Esophagus muscularis mucosa (tissue), 4 donors: ENCODE measurements around the gene CBLN3. TPM values are rescaled to one million over a fixed set of nuclear protein-coding genes. Genes with fewer than 3 reads are reported as not detected.

Experiments used
- DNase-seq: peaks from one replicate; pipeline ENCODE4 v3.0.0-alpha.2; 2017; ENCODE audit errors: extremely low spot score
- H3K27ac ChIP-seq, 4 donors: fragments of 200-600 bp; sonication (generic); replicated peaks in 1 of 4; 1 replicate in 3 of 4; 2 replicates in 1 of 4; pipeline ENCODE4 v1.5.1; 2016 to 2019; ENCODE audit warnings: mild to moderate bottlenecking in 1 of 4
- H3K27me3 ChIP-seq, 4 donors: fragments of 200-600 bp; sonication (generic); one replicate each; pipeline versions ENCODE4 v1.5.1 to v1.6.0; 2016 to 2019
- H3K36me3 ChIP-seq, 4 donors: fragments of 200-600 bp; sonication (generic); one replicate each; pipeline ENCODE4 v1.5.1; 2016 to 2019
- H3K4me1 ChIP-seq, 4 donors: fragments of 200-600 bp; sonication (generic); one replicate each; pipeline ENCODE4 v1.5.1; 2016 to 2019
- H3K4me3 ChIP-seq, 4 donors: fragments of 200-600 bp; sonication (generic); 1 replicate in 2 of 4; 2 replicates in 2 of 4; pipeline ENCODE4 v1.5.1; 2016 to 2019; ENCODE audit warnings: mild to moderate bottlenecking in 4 of 4, moderate library complexity in 1 of 4
- H3K9me3 ChIP-seq, 4 donors: fragments of 200-600 bp; sonication (generic); 1 replicate in 3 of 4; 2 replicates in 1 of 4; pipeline ENCODE4 v1.5.1; 2016 to 2019
- CTCF ChIP-seq, 3 experiments: fragments of 200-600 bp in 2 of 3; fragments of 450-650 bp in 1 of 3; sonication (generic) in 2 of 3; IDR thresholded peaks; one replicate each; pipeline ENCODE4 v1.5.1; 2017 to 2019; ENCODE audit warnings: antibody characterized with exemption in 3 of 3, mild to moderate bottlenecking in 2 of 3, moderate library complexity in 1 of 3
- EP300 ChIP-seq: sonication (generic); formaldehyde crosslinking; IDR thresholded peaks from one replicate; pipeline ENCODE4 v1.6.1; 2017; ENCODE audit warnings: antibody characterized with exemption
- POLR2A ChIP-seq: fragments of 450-650 bp; IDR thresholded peaks from one replicate; pipeline ENCODE4 v1.6.1; 2017; ENCODE audit warnings: antibody characterized with exemption, moderate library complexity, mild to moderate bottlenecking, low read depth
- POLR2AphosphoS5 ChIP-seq, 2 donors: sonication (generic); formaldehyde crosslinking; IDR thresholded peaks; one replicate each; pipeline ENCODE4 v1.6.1; 2017; ENCODE audit warnings: antibody characterized with exemption in 2 of 2
- WGBS: methylation state at CpG from one replicate; pipeline ENCODE4 v1.1.5; 2018; 5-methylcytosine and 5-hydroxymethylcytosine counted together
- intact Hi-C: fragments of 100-400 bp; cut with DNase I; formaldehyde crosslinking; loops from one replicate; pipeline ENCODE4 v1.15.1; 2023
- total RNA-seq, 4 donors: library from RNA; depleted of rRNA; stranded (reverse); fragments of >200 nt; gene quantifications; one replicate each; pipeline versions ENCODE4 v1.1.0 to v1.2.1, GENCODE V29; 2016

The CBLN3 gene
- total RNA-seq, 4 donors from 2014 or later, result 1.2 to 2.2 (median 1.9) TPM

DNA sequence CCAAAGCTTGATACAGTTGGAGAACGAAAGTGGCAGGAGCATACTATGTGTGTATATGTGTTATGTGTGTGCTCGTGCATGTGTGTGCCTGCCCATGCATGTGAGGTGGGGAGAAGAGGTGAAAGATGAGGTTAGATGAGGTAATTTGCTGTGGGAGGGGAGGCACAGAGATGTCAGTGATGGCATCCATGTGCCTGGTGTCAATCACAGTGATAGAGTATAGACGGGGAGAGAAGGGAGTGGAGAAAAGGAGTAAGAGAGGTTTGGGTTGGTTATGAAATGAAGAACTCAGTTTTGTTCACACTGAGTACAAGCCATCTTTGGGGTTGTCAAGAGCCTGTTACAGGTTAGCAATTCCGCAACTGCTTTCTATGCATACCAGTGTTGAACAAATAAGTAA lies 45.3 kb downstream of the CBLN3 start:
- Histone ChIP-seq H3K4me1 (no peaks in the 10 kb centered on the region), H3K36me3 (no peaks in the 10 kb centered on the region), H3K27ac (no peak overlapping the region), H3K4me3 (no peak overlapping the region), H3K27me3 (no peaks in the 10 kb centered on the region), H3K9me3 (no peaks in the 10 kb centered on the region)
- DNase-seq, result no peak
- TF ChIP-seq CTCF (IDR thresholded peaks at IDR 0.05), result no peak
- TF ChIP-seq POLR2AphosphoS5 (IDR thresholded peaks at IDR 0.05), result no peak
- TF ChIP-seq EP300, result no peak
- TF ChIP-seq POLR2A, result no peak
- 86% methylated on average over 4 of the region's 4 CpGs for WGBS
- intact Hi-C loops, result no loop called here

- Histone ChIP-seq H3K4me1 (peaks cover 8 to 12% (median 10%) of the 10 kb centered on the region in 4 donors), H3K27me3 (no peaks in the 10 kb centered on the region), H3K9me3 (no peaks in the 10 kb centered on the region), H3K4me3 (no peak overlapping the region), H3K36me3 (peaks cover 0 to 11% (median 4%) of the 10 kb centered on the region in 4 donors), H3K27ac (no peak overlapping the region)
- WGBS, result 82% methylated on average over 4 of the region's 4 CpGs
- no peak for DNase-seq
- no peak for TF ChIP-seq POLR2AphosphoS5 (IDR thresholded peaks at IDR 0.05)
- TF ChIP-seq CTCF (IDR thresholded peaks at IDR 0.05), result no peak
- no peak for TF ChIP-seq EP300
- no peak for TF ChIP-seq POLR2A
- intact Hi-C loops, result no loop called here
These were observed 47.5 kb downstream of the CBLN3 start for GRCh38 chr14:24382064-24382371.

GRCh38 chr14:24381363-24382063 lies 48.0 kb downstream of the CBLN3 start:
- no peak for DNase-seq
- Histone ChIP-seq H3K4me3 (no peak overlapping the region), H3K36me3 (peaks cover 0 to 16% (median 6%) of the 10 kb centered on the region in 4 donors), H3K27ac (no peak overlapping the region), H3K9me3 (no peaks in the 10 kb centered on the region), H3K27me3 (no peaks in the 10 kb centered on the region), H3K4me1 (peaks cover 11 to 17% (median 14%) of the 10 kb centered on the region in 4 donors)
- 78% methylated on average over 6 of the region's 8 CpGs for WGBS
- no peak for TF ChIP-seq CTCF (IDR thresholded peaks at IDR 0.05)
- intact Hi-C loops, result no loop called here

- no peaks in the 10 kb centered on the region for H3K9me3 ChIP-seq
- 86% methylated on average over 15 of the region's 15 CpGs for WGBS
- H3K27ac ChIP-seq, result no peak overlapping the region
- peaks cover 11 to 23% (median 20%) of the 10 kb centered on the region in 4 donors for H3K4me1 ChIP-seq
- no peak overlapping the region for H3K4me3 ChIP-seq
- intact Hi-C loops, result no loop called here
- no peak for DNase-seq
- H3K36me3 ChIP-seq, result peaks cover 0 to 30% (median 15%) of the 10 kb centered on the region in 4 donors
- TF ChIP-seq POLR2A, result no peak
- TF ChIP-seq POLR2AphosphoS5 (IDR thresholded peaks at IDR 0.05), result no peak
- no peak for TF ChIP-seq CTCF (IDR thresholded peaks at IDR 0.05)
- TF ChIP-seq EP300, result no peak
- H3K27me3 ChIP-seq, result no peaks in the 10 kb centered on the region
These were observed 49.3 kb downstream of the CBLN3 start for GRCh38 chr14:24379907-24380730.
